ENCODE data around the gene ZBTB7C.

- TF ChIP-seq YY1 (IDR thresholded peaks at IDR 0.05; ENCODE audit: insufficient read depth, insufficient read length) (no peak), SUZ12 (IDR thresholded peaks at IDR 0.05; ENCODE audit: extremely low read depth, insufficient read depth, insufficient read length) (no peak)
These were observed 13.8 kb upstream of the ZBTB7C start for GRCh38 chr18:48422947-48423378.

Data from NT2/D1 (cell line).